HTR-8/SVneo (cell line): ENCODE results near the gene COX8A.

ENCODE experiments used
- DNase-seq: peaks from one replicate; pipeline ENCODE4 v3.0.0; 2011; ENCODE audit warnings: low spot score, mixed read lengths; ENCODE audit not compliant: insufficient read length
- FAIRE-seq: peaks from 2 replicates; lab custom pipeline; 2011; peaks lifted over from hg19 to GRCh38; lab: Jason Lieb, UNC

Gene COX8A

GRCh38 chr11:64000740-64001483 lies 26.5 kb downstream of the COX8A start:
- DNase-seq = no peak
- no peak for FAIRE-seq

GRCh38 chr11:64001484-64002420 lies 27.3 kb downstream of the COX8A start:
- DNase-seq (peak; percentile 37), FAIRE-seq (no peak)

GRCh38 chr11:64003807-64004589 lies 29.6 kb downstream of the COX8A start:
- no peak for DNase-seq
- no peak for FAIRE-seq

GRCh38 chr11:64004590-64004984 lies 30.2 kb downstream of the COX8A start:
- no peak for FAIRE-seq

GRCh38 chr11:64005691-64006090 lies 31.3 kb downstream of the COX8A start:
- DNase-seq (no peak), FAIRE-seq (no peak)

More at GRCh38 chr11:64004590-64004984, 30.2 kb downstream of the COX8A start:
- DNase-seq = no peak

GRCh38 chr11:64006398-64006797 lies 32.0 kb downstream of the COX8A start:
- FAIRE-seq = no peak
- DNase-seq = no peak

- no peak for FAIRE-seq
- no peak for DNase-seq
Observed at GRCh38 chr11:64007160-64007628, 32.8 kb downstream of the COX8A start.

GRCh38 chr11:64007629-64008282 lies 33.3 kb downstream of the COX8A start:
- DNase-seq = no peak
- no peak for FAIRE-seq

GRCh38 chr11:64008283-64008913 lies 34.0 kb downstream of the COX8A start:
- DNase-seq (no peak), FAIRE-seq (no peak)

GRCh38 chr11:64008914-64009633 lies 34.7 kb downstream of the COX8A start:
- DNase-seq = no peak
- FAIRE-seq = no peak

- FAIRE-seq (no peak), DNase-seq (no peak)
Observed at GRCh38 chr11:64009710-64010109, 35.3 kb downstream of the COX8A start.

- no peak for DNase-seq
- peak; percentile 98 for FAIRE-seq
Observed at GRCh38 chr11:64010783-64011182, 36.4 kb downstream of the COX8A start.

- DNase-seq = no peak
- FAIRE-seq = no peak
Observed at GRCh38 chr11:64011371-64011770, 37.0 kb downstream of the COX8A start.

GRCh38 chr11:64013141-64013896 lies 38.9 kb downstream of the COX8A start:
- FAIRE-seq (no peak), DNase-seq (no peak)

GRCh38 chr11:64014356-64014755 lies 39.9 kb downstream of the COX8A start:
- FAIRE-seq (no peak), DNase-seq (no peak)

- no peak for FAIRE-seq
- no peak for DNase-seq
Observed at GRCh38 chr11:64015510-64015909, 41.1 kb downstream of the COX8A start.

GRCh38 chr11:64015935-64016845 lies 41.8 kb downstream of the COX8A start:
- FAIRE-seq (no peak), DNase-seq (no peak)
